ENCODE data around the gene NEK4. TPM values are rescaled to one million over a fixed set of nuclear protein-coding genes. Genes with fewer than 3 reads are reported as not detected.

NEK4 gene
- total RNA-seq, 1 donor from 2014 or later = 15.1 TPM

DNA sequence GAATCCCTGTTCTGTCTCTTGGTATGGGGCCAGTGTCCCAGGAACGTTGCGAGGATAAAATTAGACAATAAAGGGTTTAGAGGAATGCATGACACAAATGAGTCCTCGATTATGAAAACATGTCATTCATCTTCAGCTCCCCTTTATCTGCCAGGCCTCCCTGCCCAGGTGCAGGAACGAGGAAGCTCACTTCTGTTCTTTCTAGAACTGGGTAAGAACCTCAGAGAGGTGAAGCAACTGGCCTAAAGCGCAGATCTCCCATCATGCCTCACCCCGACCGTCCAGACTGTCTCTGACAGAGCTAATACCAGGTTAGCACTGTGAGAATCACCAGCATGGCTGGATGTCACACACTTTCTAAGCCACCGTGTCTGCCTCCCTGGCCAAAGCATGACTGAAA is 5.1 kb upstream of the NEK4 start:
- H3K4me3 ChIP-seq (ENCODE audit: insufficient read depth, low read depth, low read length) = no peak overlapping the region
- H3K9me3 Mint-ChIP-seq (ENCODE audit: unreplicated experiment) = no peaks in the 10 kb centered on the region
- H3K4me3 Mint-ChIP-seq (ENCODE audit: unreplicated experiment) = no peak overlapping the region
- H2AFZ ChIP-seq (ENCODE audit: low read depth, low read length) = peak overlapping the region; percentile 34
- no peaks in the 10 kb centered on the region for H3K36me3 ChIP-seq (ENCODE audit: insufficient read depth, low read length)
- H4K20me1 ChIP-seq (ENCODE audit: insufficient read depth, low read length) = no peaks in the 10 kb centered on the region
- no peaks in the 10 kb centered on the region for H3K36me3 Mint-ChIP-seq (ENCODE audit: low read depth, unreplicated experiment)
- TF ChIP-seq EZH2 (IDR thresholded peaks at IDR 0.05; ENCODE audit: insufficient read depth, low read length) = no peak
- TF ChIP-seq, protein P1, sequence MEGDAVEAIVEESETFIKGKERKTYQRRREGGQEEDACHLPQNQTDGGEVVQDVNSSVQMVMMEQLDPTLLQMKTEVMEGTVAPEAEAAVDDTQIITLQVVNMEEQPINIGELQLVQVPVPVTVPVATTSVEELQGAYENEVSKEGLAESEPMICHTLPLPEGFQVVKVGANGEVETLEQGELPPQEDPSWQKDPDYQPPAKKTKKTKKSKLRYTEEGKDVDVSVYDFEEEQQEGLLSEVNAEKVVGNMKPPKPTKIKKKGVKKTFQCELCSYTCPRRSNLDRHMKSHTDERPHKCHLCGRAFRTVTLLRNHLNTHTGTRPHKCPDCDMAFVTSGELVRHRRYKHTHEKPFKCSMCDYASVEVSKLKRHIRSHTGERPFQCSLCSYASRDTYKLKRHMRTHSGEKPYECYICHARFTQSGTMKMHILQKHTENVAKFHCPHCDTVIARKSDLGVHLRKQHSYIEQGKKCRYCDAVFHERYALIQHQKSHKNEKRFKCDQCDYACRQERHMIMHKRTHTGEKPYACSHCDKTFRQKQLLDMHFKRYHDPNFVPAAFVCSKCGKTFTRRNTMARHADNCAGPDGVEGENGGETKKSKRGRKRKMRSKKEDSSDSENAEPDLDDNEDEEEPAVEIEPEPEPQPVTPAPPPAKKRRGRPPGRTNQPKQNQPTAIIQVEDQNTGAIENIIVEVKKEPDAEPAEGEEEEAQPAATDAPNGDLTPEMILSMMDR (IDR thresholded peaks at IDR 0.05; ENCODE audit: insufficient read depth, low read depth, low read length) = no peak
- no peak for DNase-seq (ENCODE audit: low read depth)
- peaks cover 4% of the 10 kb centered on the region for H3K4me1 Mint-ChIP-seq (ENCODE audit: low read depth, unreplicated experiment)
- H3K27ac ChIP-seq (ENCODE audit: low read depth, low read length) = no peak overlapping the region
- H3K27me3 ChIP-seq (ENCODE audit: insufficient read depth, low read length) = no peaks in the 10 kb centered on the region
- no peak overlapping the region for H3K9ac ChIP-seq (ENCODE audit: low read length)
- H3K27me3 Mint-ChIP-seq (ENCODE audit: low read depth, unreplicated experiment) = peaks cover 31% of the 10 kb centered on the region
- no peaks in the 10 kb centered on the region for H3K79me2 ChIP-seq (ENCODE audit: insufficient read depth, low read length)
- peaks cover 5% of the 10 kb centered on the region for H3K4me1 ChIP-seq (ENCODE audit: insufficient read depth, low read length)
- no peaks in the 10 kb centered on the region for H3K9me3 ChIP-seq (ENCODE audit: insufficient read depth, low read depth, low read length)
- no peak overlapping the region for H3K27ac Mint-ChIP-seq (ENCODE audit: unreplicated experiment)
- H3K4me2 ChIP-seq (ENCODE audit: low read length) = no peak overlapping the region
- FAIRE-seq = no peak

DNA sequence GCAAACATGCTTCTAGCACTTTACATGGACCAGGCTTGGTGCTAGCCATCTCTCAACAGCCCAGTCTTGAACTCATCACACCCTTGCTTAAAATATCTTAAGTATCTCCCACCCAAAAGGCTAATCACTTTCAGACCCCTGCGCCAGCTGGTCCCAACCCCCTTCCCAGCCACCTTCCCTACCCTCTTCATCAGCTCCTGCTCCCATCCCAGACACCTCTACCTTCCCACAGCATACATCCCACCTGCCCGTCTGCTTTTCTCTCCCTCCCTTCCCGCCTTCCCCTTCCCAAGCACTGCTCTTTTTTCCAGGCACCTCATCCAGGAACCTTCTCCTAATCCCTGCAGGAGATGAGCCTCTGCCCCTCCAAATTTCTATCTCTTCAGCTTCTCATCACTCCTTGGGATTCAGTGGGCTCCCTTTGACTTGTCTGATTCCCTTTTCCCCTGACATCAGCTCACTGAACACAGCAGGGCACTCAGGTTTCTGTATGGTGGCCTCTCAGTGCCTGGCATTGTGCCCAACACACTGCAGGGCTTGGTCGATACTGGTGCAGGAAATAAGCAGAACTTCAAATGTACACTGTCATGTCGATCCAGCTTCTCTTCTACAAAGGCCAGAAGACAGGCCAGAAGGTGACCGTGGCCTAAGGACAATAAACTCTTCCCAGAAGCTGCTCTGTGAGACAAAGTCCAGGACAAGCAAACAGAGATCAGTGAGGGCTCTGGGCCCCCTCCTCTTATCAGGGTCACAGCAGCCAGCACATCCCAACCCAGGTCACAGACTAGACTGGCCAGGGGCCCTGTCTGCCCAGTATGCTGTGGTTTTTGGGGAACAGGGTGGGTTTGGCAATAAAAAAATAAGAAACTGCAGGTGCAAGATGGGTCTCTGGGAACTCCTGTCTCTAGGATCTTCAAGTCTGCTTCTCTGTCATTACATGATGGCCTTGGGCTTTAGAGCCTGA is 4.4 kb upstream of the NEK4 start:
- Mint-ChIP-seq H3K4me3 (ENCODE audit: unreplicated experiment) (no peak overlapping the region), H3K27ac (ENCODE audit: unreplicated experiment) (no peak overlapping the region), H3K27me3 (ENCODE audit: low read depth, unreplicated experiment) (peaks cover 31% of the 10 kb centered on the region), H3K4me1 (ENCODE audit: low read depth, unreplicated experiment) (peaks cover 4% of the 10 kb centered on the region), H3K36me3 (ENCODE audit: low read depth, unreplicated experiment) (no peaks in the 10 kb centered on the region), H3K9me3 (ENCODE audit: unreplicated experiment) (no peaks in the 10 kb centered on the region)
- no peak overlapping the region for H3K27ac ChIP-seq (ENCODE audit: low read depth, low read length)
- no peaks in the 10 kb centered on the region for H3K27me3 ChIP-seq (ENCODE audit: insufficient read depth, low read length)
- DNase-seq (ENCODE audit: low read depth) (no peak), FAIRE-seq (no peak)
- peaks cover 5% of the 10 kb centered on the region for H3K4me1 ChIP-seq (ENCODE audit: insufficient read depth, low read length)
- H3K79me2 ChIP-seq (ENCODE audit: insufficient read depth, low read length) = peaks cover 5% of the 10 kb centered on the region
- H4K20me1 ChIP-seq (ENCODE audit: insufficient read depth, low read length) = no peaks in the 10 kb centered on the region
- H3K36me3 ChIP-seq (ENCODE audit: insufficient read depth, low read length) = no peaks in the 10 kb centered on the region
- no peak overlapping the region for H3K9ac ChIP-seq (ENCODE audit: low read length)
- H2AFZ ChIP-seq (ENCODE audit: low read depth, low read length) = no peak overlapping the region
- no peak overlapping the region for H3K4me2 ChIP-seq (ENCODE audit: low read length)
- H3K4me3 ChIP-seq (ENCODE audit: insufficient read depth, low read depth, low read length) = no peak overlapping the region
- no peaks in the 10 kb centered on the region for H3K9me3 ChIP-seq (ENCODE audit: insufficient read depth, low read depth, low read length)
- TF ChIP-seq, protein P1 (IDR thresholded peaks at IDR 0.05; ENCODE audit: insufficient read depth, low read depth, low read length) = no peak
- no peak for TF ChIP-seq EZH2 (IDR thresholded peaks at IDR 0.05; ENCODE audit: insufficient read depth, low read length)

Measured in astrocyte (in vitro differentiated cells and primary cell).